Hepatocyte (in vitro differentiated cells): Measurements from ENCODE around the gene ADGRG6.

ENCODE experiments used
- EZH2 ChIP-seq: fragments of 200-600 bp; sonication (generic); IDR thresholded peaks from 2 replicates; pipeline ENCODE4 v1.6.1; 2016; ENCODE audit warnings: antibody characterized with exemption, mild to moderate bottlenecking, borderline replicate concordance
- EZH2phosphoT487 ChIP-seq: fragments of 200-600 bp; sonication (generic); IDR thresholded peaks from one replicate; pipeline ENCODE4 v1.6.1; 2018; ENCODE audit warnings: antibody characterized with exemption, mild to moderate bottlenecking, low read depth, moderate library complexity; ENCODE audit not compliant: unreplicated experiment, severe bottlenecking
- TF ChIP-seq, protein P1 (sequence below): fragments of 200-600 bp; sonication (generic); IDR thresholded peaks from 2 replicates; pipeline ENCODE4 v1.5.1; 2016; ENCODE audit warnings: antibody characterized with exemption, mild to moderate bottlenecking; ENCODE audit not compliant: poor library complexity

DNA sequence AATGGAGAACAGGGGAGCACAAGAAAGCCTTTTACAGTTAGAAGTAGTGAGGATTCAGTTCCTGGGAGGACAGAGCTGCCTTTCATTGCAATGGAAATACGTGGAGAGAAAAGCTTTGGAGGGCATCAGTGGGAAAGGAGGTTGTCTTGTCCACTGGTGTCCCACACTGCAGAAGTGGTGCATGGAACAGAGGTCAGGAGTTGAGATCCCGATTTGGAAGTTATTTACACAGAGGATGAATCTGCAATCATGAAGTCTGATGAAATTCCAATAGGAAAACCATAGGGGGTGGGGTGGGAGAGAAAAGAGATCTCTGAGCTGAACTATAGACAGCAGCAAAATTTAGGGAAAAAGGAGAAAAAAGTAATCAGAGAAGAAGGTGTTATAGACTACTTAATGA is 33.6 kb downstream of the ADGRG6 start:
- TF ChIP-seq, protein P1, sequence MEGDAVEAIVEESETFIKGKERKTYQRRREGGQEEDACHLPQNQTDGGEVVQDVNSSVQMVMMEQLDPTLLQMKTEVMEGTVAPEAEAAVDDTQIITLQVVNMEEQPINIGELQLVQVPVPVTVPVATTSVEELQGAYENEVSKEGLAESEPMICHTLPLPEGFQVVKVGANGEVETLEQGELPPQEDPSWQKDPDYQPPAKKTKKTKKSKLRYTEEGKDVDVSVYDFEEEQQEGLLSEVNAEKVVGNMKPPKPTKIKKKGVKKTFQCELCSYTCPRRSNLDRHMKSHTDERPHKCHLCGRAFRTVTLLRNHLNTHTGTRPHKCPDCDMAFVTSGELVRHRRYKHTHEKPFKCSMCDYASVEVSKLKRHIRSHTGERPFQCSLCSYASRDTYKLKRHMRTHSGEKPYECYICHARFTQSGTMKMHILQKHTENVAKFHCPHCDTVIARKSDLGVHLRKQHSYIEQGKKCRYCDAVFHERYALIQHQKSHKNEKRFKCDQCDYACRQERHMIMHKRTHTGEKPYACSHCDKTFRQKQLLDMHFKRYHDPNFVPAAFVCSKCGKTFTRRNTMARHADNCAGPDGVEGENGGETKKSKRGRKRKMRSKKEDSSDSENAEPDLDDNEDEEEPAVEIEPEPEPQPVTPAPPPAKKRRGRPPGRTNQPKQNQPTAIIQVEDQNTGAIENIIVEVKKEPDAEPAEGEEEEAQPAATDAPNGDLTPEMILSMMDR: no peak
- TF ChIP-seq EZH2: no peak
- no peak for TF ChIP-seq EZH2phosphoT487
